ENCODE results near the gene MB21D2.

Gene MB21D2

GRCh38 chr3:192880313-192880712 is 37.3 kb downstream of the MB21D2 start:
- H3K36me3 ChIP-seq (ENCODE audit: low read length), result no peaks in the 10 kb centered on the region
- no peaks in the 10 kb centered on the region for H3K79me2 ChIP-seq (ENCODE audit: insufficient read depth, low read length)

DNA sequence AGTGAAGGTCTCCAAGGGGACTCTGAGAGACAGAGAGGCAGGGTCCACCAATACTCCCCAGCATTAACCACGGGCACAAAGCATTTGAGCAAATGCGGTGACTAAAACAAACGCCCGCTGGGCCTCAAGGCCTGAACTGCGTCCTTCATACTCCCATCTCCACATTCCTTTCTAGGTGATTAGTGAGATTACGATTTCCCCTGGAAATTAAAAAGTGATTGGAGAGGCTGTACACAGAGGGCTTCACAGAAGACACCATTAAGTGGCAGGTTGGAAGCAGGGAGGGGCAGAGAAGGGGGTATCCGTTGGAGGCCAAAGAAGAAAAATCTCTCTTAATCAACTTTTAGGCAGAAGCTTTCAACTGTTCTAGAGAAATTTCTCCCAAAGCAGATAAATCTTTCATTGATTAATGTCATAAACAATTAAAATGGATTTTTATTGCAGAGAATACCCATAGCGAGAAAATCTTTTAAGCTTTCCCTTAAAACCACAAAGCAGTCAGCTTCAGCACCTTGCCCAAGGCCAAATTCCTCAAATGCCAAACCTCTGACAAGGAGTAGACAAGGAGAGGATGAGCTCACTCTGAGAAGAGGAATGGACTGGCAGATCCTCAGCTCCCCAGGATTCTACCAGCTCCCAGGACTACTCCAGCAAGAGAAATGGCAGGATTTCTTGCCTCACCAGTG is 38.2 kb downstream of the MB21D2 start:
- no peaks in the 10 kb centered on the region for H3K36me3 ChIP-seq (ENCODE audit: low read length)
- H2AFZ ChIP-seq (ENCODE audit: low read depth, low read length, severe bottlenecking), result no peak overlapping the region
- no peaks in the 10 kb centered on the region for H3K79me2 ChIP-seq (ENCODE audit: insufficient read depth, low read length)
- no peak overlapping the region for H3K4me3 ChIP-seq (ENCODE audit: insufficient read depth, low read length, poor library complexity, severe bottlenecking)
- no peaks in the 10 kb centered on the region for H3K9me2 ChIP-seq (replicated peaks; ENCODE audit: insufficient read depth, low read length)
- no peaks in the 10 kb centered on the region for H3K27me3 ChIP-seq (ENCODE audit: low read length)
- H3K27ac ChIP-seq (ENCODE audit: low read depth, low read length), result no peak overlapping the region
- H3K4me2 ChIP-seq (ENCODE audit: low read depth, low read length, poor library complexity, severe bottlenecking), result no peak overlapping the region
- TF ChIP-seq CTCF (IDR thresholded peaks at IDR 0.05; ENCODE audit: insufficient read depth, low read length, poor library complexity, severe bottlenecking) (no peak), EZH2phosphoT487 (conservative IDR thresholded peaks at IDR 0.05; ENCODE audit: low read length) (no peak)
- H3K9ac ChIP-seq (ENCODE audit: low read length), result no peak overlapping the region
- no peaks in the 10 kb centered on the region for H3K9me3 ChIP-seq (ENCODE audit: insufficient read depth, low read length)
- no peaks in the 10 kb centered on the region for H4K20me1 ChIP-seq (ENCODE audit: low read depth, low read length)
- H3F3A ChIP-seq (ENCODE audit: insufficient read depth), result no peaks in the 10 kb centered on the region

More at GRCh38 chr3:192880313-192880712, 37.3 kb downstream of the MB21D2 start:
- Histone ChIP-seq H3F3A (ENCODE audit: insufficient read depth) (no peaks in the 10 kb centered on the region), H3K27me3 (ENCODE audit: low read length) (no peaks in the 10 kb centered on the region), H3K9me2 (replicated peaks; ENCODE audit: insufficient read depth, low read length) (no peaks in the 10 kb centered on the region), H3K9ac (ENCODE audit: low read length) (no peak overlapping the region), H3K9me3 (ENCODE audit: insufficient read depth, low read length) (no peaks in the 10 kb centered on the region), H3K27ac (ENCODE audit: low read depth, low read length) (no peak overlapping the region), H3K4me3 (ENCODE audit: insufficient read depth, low read length, poor library complexity, severe bottlenecking) (no peak overlapping the region), H4K20me1 (ENCODE audit: low read depth, low read length) (no peaks in the 10 kb centered on the region), H2AFZ (ENCODE audit: low read depth, low read length, severe bottlenecking) (no peak overlapping the region), H3K4me2 (ENCODE audit: low read depth, low read length, poor library complexity, severe bottlenecking) (no peak overlapping the region)
- TF ChIP-seq CTCF (IDR thresholded peaks at IDR 0.05; ENCODE audit: insufficient read depth, low read length, poor library complexity, severe bottlenecking), result no peak
- no peak for TF ChIP-seq EZH2phosphoT487 (conservative IDR thresholded peaks at IDR 0.05; ENCODE audit: low read length)

- H3K79me2 ChIP-seq (ENCODE audit: insufficient read depth, low read length), result no peaks in the 10 kb centered on the region
These were observed 41.6 kb downstream of the MB21D2 start for GRCh38 chr3:192875971-192876565.

More at GRCh38 chr3:192875971-192876565, 41.6 kb downstream of the MB21D2 start:
- Histone ChIP-seq H3K36me3 (ENCODE audit: low read length) (no peaks in the 10 kb centered on the region), H2AFZ (ENCODE audit: low read depth, low read length, severe bottlenecking) (no peak overlapping the region), H3K27ac (ENCODE audit: low read depth, low read length) (no peak overlapping the region), H3K9ac (ENCODE audit: low read length) (no peak overlapping the region), H3F3A (ENCODE audit: insufficient read depth) (no peaks in the 10 kb centered on the region), H3K4me2 (ENCODE audit: low read depth, low read length, poor library complexity, severe bottlenecking) (no peak overlapping the region), H4K20me1 (ENCODE audit: low read depth, low read length) (no peaks in the 10 kb centered on the region), H3K9me3 (ENCODE audit: insufficient read depth, low read length) (no peaks in the 10 kb centered on the region), H3K27me3 (ENCODE audit: low read length) (no peaks in the 10 kb centered on the region), H3K4me3 (ENCODE audit: insufficient read depth, low read length, poor library complexity, severe bottlenecking) (no peak overlapping the region), H3K9me2 (replicated peaks; ENCODE audit: insufficient read depth, low read length) (no peaks in the 10 kb centered on the region)
- TF ChIP-seq EZH2phosphoT487 (conservative IDR thresholded peaks at IDR 0.05; ENCODE audit: low read length) (no peak), CTCF (IDR thresholded peaks at IDR 0.05; ENCODE audit: insufficient read depth, low read length, poor library complexity, severe bottlenecking) (no peak)

Measured in SU-DHL-6 (cell line).